HEK293 (cell line): Measurements from ENCODE around the gene EIF2B5.

Experiments
- CTCF ChIA-PET: fragments of 350-600 bp; formaldehyde crosslinking; extraction: SDS; loops from one replicate; lab custom pipeline; 2021; ENCODE audit warnings: antibody characterized with exemption; lab: Yijun Ruan, JAX
- POLR2A ChIA-PET: fragments of 300-600 bp; formaldehyde crosslinking; extraction: SDS; loops from one replicate; lab custom pipeline; 2020; ENCODE audit warnings: antibody characterized with exemption, inconsistent platforms; lab: Yijun Ruan, JAX
- H3K27ac ChIP-seq: fragments of 200-500 bp; sonication (Bioruptor generic); 2 replicates; pipeline ENCODE4 v1.5.1; 2014; ENCODE audit warnings: low read depth, low read length, control low read depth, inconsistent platforms; ENCODE audit errors: extremely low read depth
- H3K36me3 ChIP-seq, 2 experiments: fragments of 200-500 bp in 1 of 2; sonication (Bioruptor generic) in 1 of 2; 1 replicate in 1 of 2; 2 replicates in 1 of 2; pipeline ENCODE4 v1.5.1; 2014 to 2017; ENCODE audit warnings: inconsistent platforms in 2 of 2, low read length in 2 of 2; ENCODE audit not compliant: control insufficient read depth in 2 of 2, insufficient read depth in 1 of 2
- H3K4me1 ChIP-seq: fragments of 200-500 bp; sonication (Bioruptor generic); 2 replicates; pipeline ENCODE4 v1.5.1; 2014; ENCODE audit warnings: mild to moderate bottlenecking, low read length, inconsistent platforms; ENCODE audit not compliant: control insufficient read depth, insufficient read depth
- H3K4me3 ChIP-seq: 2 replicates; pipeline ENCODE4 v1.5.1; 2011; ENCODE audit warnings: low read depth, mild to moderate bottlenecking, control low read depth, low read length, moderate library complexity
- H3K9me3 ChIP-seq: fragments of 200-500 bp; sonication (Bioruptor generic); 2 replicates; pipeline ENCODE4 v1.5.1; 2014; ENCODE audit warnings: low read depth, low read length, inconsistent platforms; ENCODE audit not compliant: control insufficient read depth, insufficient read depth
- GLI2 ChIP-seq: fragments of 450-650 bp; formaldehyde crosslinking; IDR thresholded peaks from 2 replicates; pipeline ENCODE4; 2017; ENCODE audit warnings: missing biosample characterization, missing genetic modification characterization, low read depth, borderline replicate concordance
- GLIS1 ChIP-seq: fragments of 450-650 bp; formaldehyde crosslinking; IDR thresholded peaks from 2 replicates; pipeline ENCODE4 v1.5.1; 2016; ENCODE audit warnings: missing biosample characterization, missing genetic modification characterization
- HOXA7 ChIP-seq: sonication (generic); formaldehyde crosslinking; IDR thresholded peaks from 2 replicates; pipeline ENCODE4 v1.8.1; 2022; ENCODE audit warnings: missing genetic modification reagents, borderline replicate concordance
- HOXC10 ChIP-seq: sonication (generic); formaldehyde crosslinking; IDR thresholded peaks from 2 replicates; pipeline ENCODE4 v1.8.1; 2023; ENCODE audit warnings: mild to moderate bottlenecking, missing genetic modification reagents
- MZF1 ChIP-seq: fragments of 450-650 bp; formaldehyde crosslinking; IDR thresholded peaks from 2 replicates; pipeline ENCODE4 v1.5.1; 2017; ENCODE audit warnings: missing biosample characterization, missing genetic modification characterization, borderline replicate concordance
- ZFHX2 ChIP-seq: fragments of 450-650 bp; formaldehyde crosslinking; conservative IDR thresholded peaks from 2 replicates; pipeline ENCODE4 v1.5.1; 2016; ENCODE audit warnings: missing biosample characterization, missing genetic modification characterization
- ZNF132 ChIP-seq: fragments of 450-650 bp; formaldehyde crosslinking; IDR thresholded peaks from 2 replicates; pipeline ENCODE4 v1.5.1; 2017; ENCODE audit warnings: missing biosample characterization, missing genetic modification characterization, borderline replicate concordance
- ZNF202 ChIP-seq: fragments of 450-650 bp; formaldehyde crosslinking; IDR thresholded peaks from 2 replicates; pipeline ENCODE4 v1.5.1; 2016; ENCODE audit warnings: missing biosample characterization, missing genetic modification characterization, borderline replicate concordance
- ZNF416 ChIP-seq: fragments of 450-650 bp; formaldehyde crosslinking; IDR thresholded peaks from 2 replicates; pipeline ENCODE4 v1.5.1; 2016; ENCODE audit warnings: missing biosample characterization, missing genetic modification characterization
- ZNF433 ChIP-seq: fragments of 450-650 bp; formaldehyde crosslinking; IDR thresholded peaks from 2 replicates; pipeline ENCODE4 v1.5.1; 2016; ENCODE audit warnings: missing biosample characterization, missing genetic modification characterization, low read depth
- ZNF548 ChIP-seq: fragments of 450-650 bp; formaldehyde crosslinking; IDR thresholded peaks from 2 replicates; pipeline ENCODE4 v1.5.1; 2016; ENCODE audit warnings: missing biosample characterization, missing genetic modification characterization
- ZNF561 ChIP-seq: fragments of 450-650 bp; IDR thresholded peaks from 2 replicates; pipeline ENCODE4 v1.5.1; 2018; ENCODE audit warnings: missing biosample characterization, missing genetic modification characterization, borderline replicate concordance
- ZNF600 ChIP-seq: fragments of 450-650 bp; formaldehyde crosslinking; IDR thresholded peaks from 2 replicates; pipeline ENCODE4 v1.5.1; 2016; ENCODE audit warnings: missing biosample characterization, missing genetic modification characterization
- ZNF701 ChIP-seq: fragments of 450-650 bp; formaldehyde crosslinking; IDR thresholded peaks from 2 replicates; pipeline ENCODE4 v1.5.1; 2016; ENCODE audit warnings: missing biosample characterization, missing genetic modification characterization
- ZNF76 ChIP-seq: fragments of 450-650 bp; formaldehyde crosslinking; IDR thresholded peaks from 2 replicates; pipeline ENCODE4; 2016; ENCODE audit warnings: low read depth, missing biosample characterization, missing genetic modification characterization, borderline replicate concordance
- ZNF776 ChIP-seq: fragments of 450-650 bp; formaldehyde crosslinking; IDR thresholded peaks from 2 replicates; pipeline ENCODE4 v1.5.0; 2017; ENCODE audit warnings: missing biosample characterization, missing genetic modification characterization, borderline replicate concordance
- ZNF792 ChIP-seq: fragments of 450-650 bp; formaldehyde crosslinking; IDR thresholded peaks from 2 replicates; pipeline ENCODE4 v1.5.1; 2016; ENCODE audit warnings: missing biosample characterization, missing genetic modification characterization
- TF ChIP-seq, protein P1 (sequence below): fragments of 450-650 bp; formaldehyde crosslinking; IDR thresholded peaks from 2 replicates; pipeline ENCODE4 v1.5.1; 2017; ENCODE audit warnings: missing biosample characterization, missing genetic modification characterization
- TF ChIP-seq, protein P2 (sequence below): sonication (generic); formaldehyde crosslinking; IDR thresholded peaks from 2 replicates; pipeline ENCODE4 v1.8.1; 2022; ENCODE audit warnings: mild to moderate bottlenecking, moderate library complexity, missing genetic modification reagents
- TF ChIP-seq, protein P3 (sequence below): fragments of 450-650 bp; formaldehyde crosslinking; IDR thresholded peaks from 2 replicates; pipeline ENCODE4 v1.5.1; 2016; ENCODE audit warnings: missing biosample characterization, missing genetic modification characterization
- TF ChIP-seq, protein P4 (sequence below): fragments of 450-650 bp; formaldehyde crosslinking; conservative IDR thresholded peaks from 2 replicates; pipeline ENCODE4 v1.5.1; 2016; ENCODE audit warnings: low read depth, missing biosample characterization, missing genetic modification characterization
- TF ChIP-seq, protein P5 (sequence below): fragments of 450-650 bp; formaldehyde crosslinking; IDR thresholded peaks from 2 replicates; pipeline ENCODE4; 2016; ENCODE audit warnings: missing biosample characterization, missing genetic modification characterization

EIF2B5 gene

DNA sequence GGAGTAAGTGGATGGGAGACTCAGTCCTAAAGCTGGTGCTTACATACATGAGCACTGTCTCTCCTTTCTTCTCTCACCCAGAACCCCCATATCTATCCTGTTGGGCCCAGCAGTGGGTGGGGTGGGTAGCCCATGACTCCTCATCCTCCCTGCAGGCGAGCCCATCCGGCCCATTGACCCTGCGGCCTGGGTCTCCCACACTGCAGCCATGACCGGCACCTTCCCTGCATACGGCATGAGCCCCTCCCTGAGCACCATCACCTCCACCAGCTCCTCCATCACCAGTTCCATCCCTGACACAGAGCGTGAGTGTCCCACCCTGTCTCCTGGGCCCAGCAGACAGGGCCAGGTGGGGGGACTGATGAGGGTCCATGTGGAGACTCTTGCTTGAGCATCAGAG is 31.5 kb downstream of the EIF2B5 start (continued):
- TF ChIP-seq, protein P1, sequence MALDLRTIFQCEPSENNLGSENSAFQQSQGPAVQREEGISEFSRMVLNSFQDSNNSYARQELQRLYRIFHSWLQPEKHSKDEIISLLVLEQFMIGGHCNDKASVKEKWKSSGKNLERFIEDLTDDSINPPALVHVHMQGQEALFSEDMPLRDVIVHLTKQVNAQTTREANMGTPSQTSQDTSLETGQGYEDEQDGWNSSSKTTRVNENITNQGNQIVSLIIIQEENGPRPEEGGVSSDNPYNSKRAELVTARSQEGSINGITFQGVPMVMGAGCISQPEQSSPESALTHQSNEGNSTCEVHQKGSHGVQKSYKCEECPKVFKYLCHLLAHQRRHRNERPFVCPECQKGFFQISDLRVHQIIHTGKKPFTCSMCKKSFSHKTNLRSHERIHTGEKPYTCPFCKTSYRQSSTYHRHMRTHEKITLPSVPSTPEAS (tag by site-specific recombination): no peak
- no peak for TF ChIP-seq ZNF600 (tag by site-specific recombination)
- TF ChIP-seq, protein P2, sequence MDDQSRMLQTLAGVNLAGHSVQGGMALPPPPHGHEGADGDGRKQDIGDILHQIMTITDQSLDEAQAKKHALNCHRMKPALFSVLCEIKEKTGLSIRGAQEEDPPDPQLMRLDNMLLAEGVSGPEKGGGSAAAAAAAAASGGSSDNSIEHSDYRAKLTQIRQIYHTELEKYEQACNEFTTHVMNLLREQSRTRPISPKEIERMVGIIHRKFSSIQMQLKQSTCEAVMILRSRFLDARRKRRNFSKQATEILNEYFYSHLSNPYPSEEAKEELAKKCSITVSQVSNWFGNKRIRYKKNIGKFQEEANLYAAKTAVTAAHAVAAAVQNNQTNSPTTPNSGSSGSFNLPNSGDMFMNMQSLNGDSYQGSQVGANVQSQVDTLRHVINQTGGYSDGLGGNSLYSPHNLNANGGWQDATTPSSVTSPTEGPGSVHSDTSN (CRISPR knock-in tag): no peak
- TF ChIP-seq GLI2 (tag by site-specific recombination): no peak
- TF ChIP-seq ZNF76 (tag by site-specific recombination): no peak
- TF ChIP-seq ZNF132: no peak
- no peak for TF ChIP-seq ZNF776
- TF ChIP-seq ZNF561 (tag by site-specific recombination): no peak
- no peak for TF ChIP-seq ZNF416 (tag by site-specific recombination)
- TF ChIP-seq, protein P3, sequence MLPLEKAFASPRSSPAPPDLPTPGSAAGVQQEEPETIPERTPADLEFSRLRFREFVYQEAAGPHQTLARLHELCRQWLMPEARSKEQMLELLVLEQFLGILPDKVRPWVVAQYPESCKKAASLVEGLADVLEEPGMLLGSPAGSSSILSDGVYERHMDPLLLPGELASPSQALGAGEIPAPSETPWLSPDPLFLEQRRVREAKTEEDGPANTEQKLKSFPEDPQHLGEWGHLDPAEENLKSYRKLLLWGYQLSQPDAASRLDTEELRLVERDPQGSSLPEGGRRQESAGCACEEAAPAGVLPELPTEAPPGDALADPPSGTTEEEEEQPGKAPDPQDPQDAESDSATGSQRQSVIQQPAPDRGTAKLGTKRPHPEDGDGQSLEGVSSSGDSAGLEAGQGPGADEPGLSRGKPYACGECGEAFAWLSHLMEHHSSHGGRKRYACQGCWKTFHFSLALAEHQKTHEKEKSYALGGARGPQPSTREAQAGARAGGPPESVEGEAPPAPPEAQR (tag by site-specific recombination): no peak
- TF ChIP-seq ZNF433 (tag by site-specific recombination): no peak

DNA sequence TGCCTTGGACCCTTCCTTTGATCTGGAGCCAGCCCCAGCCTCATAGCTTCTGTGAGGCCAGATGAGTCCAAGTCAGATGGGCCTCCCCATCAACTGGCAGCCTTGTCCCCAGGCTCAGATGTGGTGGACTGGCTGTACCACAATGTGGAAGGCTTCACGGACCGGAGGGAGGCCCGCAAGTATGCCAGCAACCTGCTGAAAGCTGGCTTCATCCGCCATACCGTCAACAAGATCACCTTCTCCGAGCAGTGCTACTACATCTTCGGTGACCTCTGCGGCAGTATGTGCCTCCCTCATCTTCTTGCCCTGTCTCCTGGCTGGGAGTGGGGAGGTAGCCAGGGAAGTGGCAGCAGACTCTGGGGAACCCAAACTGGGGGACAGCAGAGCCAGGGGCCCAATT is 32.6 kb downstream of the EIF2B5 start:
- CTCF ChIA-PET: no interaction called here
- Histone ChIP-seq H3K36me3 (peaks cover 0 to 97% of the 10 kb centered on the region in 2 experiments; a peak in 2 of 3 replicates), H3K27ac (no peak overlapping the region), H3K4me3 (no peak overlapping the region), H3K9me3 (no peaks in the 10 kb centered on the region), H3K4me1 (no peaks in the 10 kb centered on the region)
- no peak for TF ChIP-seq ZNF701 (tag by site-specific recombination)
- no peak for TF ChIP-seq HOXA7
- TF ChIP-seq ZFHX2 (tag by site-specific recombination): no peak
- TF ChIP-seq ZNF202 (tag by site-specific recombination): no peak
- no peak for TF ChIP-seq ZNF792
- no peak for TF ChIP-seq GLIS1 (tag by site-specific recombination)
- TF ChIP-seq, protein P4, sequence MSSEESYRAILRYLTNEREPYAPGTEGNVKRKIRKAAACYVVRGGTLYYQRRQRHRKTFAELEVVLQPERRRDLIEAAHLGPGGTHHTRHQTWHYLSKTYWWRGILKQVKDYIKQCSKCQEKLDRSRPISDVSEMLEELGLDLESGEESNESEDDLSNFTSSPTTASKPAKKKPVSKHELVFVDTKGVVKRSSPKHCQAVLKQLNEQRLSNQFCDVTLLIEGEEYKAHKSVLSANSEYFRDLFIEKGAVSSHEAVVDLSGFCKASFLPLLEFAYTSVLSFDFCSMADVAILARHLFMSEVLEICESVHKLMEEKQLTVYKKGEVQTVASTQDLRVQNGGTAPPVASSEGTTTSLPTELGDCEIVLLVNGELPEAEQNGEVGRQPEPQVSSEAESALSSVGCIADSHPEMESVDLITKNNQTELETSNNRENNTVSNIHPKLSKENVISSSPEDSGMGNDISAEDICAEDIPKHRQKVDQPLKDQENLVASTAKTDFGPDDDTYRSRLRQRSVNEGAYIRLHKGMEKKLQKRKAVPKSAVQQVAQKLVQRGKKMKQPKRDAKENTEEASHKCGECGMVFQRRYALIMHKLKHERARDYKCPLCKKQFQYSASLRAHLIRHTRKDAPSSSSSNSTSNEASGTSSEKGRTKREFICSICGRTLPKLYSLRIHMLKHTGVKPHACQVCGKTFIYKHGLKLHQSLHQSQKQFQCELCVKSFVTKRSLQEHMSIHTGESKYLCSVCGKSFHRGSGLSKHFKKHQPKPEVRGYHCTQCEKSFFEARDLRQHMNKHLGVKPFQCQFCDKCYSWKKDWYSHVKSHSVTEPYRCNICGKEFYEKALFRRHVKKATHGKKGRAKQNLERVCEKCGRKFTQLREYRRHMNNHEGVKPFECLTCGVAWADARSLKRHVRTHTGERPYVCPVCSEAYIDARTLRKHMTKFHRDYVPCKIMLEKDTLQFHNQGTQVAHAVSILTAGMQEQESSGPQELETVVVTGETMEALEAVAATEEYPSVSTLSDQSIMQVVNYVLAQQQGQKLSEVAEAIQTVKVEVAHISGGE (tag by site-specific recombination): no peak
- TF ChIP-seq ZNF548 (tag by site-specific recombination): no peak
- TF ChIP-seq, protein P5, sequence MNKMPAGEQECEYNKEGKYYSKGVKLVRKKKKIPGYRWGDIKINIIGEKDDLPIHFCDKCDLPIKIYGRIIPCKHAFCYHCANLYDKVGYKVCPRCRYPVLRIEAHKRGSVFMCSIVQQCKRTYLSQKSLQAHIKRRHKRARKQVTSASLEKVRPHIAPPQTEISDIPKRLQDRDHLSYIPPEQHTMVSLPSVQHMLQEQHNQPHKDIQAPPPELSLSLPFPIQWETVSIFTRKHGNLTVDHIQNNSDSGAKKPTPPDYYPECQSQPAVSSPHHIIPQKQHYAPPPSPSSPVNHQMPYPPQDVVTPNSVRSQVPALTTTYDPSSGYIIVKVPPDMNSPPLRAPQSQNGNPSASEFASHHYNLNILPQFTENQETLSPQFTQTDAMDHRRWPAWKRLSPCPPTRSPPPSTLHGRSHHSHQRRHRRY: no peak
- TF ChIP-seq MZF1 (tag by site-specific recombination): no peak
- TF ChIP-seq HOXC10 (CRISPR knock-in tag): no peak
- POLR2A ChIA-PET: interaction anchor here (1.0 kb wide), 1 partner anchor 18 kb away, joined by 3 read pairs; the partner anchor contains the start of gene ABCF3
